ENCODE measurements around the gene CREBBP.

DNA sequence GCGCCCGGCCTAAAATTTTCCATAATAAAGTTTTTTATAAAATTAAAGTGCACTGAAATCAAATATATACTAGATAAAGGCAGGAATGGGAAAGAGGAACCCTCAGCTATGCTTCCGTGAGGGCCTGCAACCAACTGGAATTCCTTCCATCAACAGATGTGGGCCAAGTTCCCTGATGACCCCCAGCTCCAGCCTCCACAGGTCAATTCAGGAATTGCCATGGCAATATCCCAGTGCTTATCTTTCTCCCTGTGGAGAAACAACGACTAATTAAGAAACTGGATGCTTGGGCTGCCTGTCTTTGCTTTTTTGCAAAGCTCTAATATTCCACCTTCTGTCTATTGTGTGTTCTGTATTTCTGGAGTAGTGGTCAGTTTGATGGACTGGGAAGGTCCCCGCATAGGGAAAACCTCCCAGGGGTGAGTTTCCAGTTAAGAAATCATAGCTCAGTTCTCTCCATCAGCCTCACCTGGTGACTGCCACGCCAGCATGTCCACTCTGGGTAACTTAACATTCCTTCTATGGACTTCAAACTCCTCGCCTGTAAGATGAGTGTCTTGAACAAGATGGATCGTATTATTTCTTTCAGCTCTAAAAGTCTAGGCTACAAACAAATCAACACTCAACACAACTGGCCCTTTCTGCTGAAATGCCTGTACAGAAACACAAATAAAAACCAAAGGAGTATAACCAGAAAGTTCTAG, 67.9 kb downstream of the CREBBP start:
- TF ChIP-seq, protein P1, sequence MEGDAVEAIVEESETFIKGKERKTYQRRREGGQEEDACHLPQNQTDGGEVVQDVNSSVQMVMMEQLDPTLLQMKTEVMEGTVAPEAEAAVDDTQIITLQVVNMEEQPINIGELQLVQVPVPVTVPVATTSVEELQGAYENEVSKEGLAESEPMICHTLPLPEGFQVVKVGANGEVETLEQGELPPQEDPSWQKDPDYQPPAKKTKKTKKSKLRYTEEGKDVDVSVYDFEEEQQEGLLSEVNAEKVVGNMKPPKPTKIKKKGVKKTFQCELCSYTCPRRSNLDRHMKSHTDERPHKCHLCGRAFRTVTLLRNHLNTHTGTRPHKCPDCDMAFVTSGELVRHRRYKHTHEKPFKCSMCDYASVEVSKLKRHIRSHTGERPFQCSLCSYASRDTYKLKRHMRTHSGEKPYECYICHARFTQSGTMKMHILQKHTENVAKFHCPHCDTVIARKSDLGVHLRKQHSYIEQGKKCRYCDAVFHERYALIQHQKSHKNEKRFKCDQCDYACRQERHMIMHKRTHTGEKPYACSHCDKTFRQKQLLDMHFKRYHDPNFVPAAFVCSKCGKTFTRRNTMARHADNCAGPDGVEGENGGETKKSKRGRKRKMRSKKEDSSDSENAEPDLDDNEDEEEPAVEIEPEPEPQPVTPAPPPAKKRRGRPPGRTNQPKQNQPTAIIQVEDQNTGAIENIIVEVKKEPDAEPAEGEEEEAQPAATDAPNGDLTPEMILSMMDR (IDR thresholded peaks at IDR 0.05): no peak
- no peak for TF ChIP-seq EP300 (IDR thresholded peaks at IDR 0.05)
- no peak for TF ChIP-seq POLR2AphosphoS5 (IDR thresholded peaks at IDR 0.05)
- TF ChIP-seq POLR2A (IDR thresholded peaks at IDR 0.05; ENCODE audit: low read depth): no peak
